ENCODE results near the gene DHCR24. TPM values are rescaled to one million over a fixed set of nuclear protein-coding genes. Genes with fewer than 3 reads are reported as not detected.

The DHCR24 gene
- total RNA-seq, 1 donor from 2014 or later: 149 TPM

DNA sequence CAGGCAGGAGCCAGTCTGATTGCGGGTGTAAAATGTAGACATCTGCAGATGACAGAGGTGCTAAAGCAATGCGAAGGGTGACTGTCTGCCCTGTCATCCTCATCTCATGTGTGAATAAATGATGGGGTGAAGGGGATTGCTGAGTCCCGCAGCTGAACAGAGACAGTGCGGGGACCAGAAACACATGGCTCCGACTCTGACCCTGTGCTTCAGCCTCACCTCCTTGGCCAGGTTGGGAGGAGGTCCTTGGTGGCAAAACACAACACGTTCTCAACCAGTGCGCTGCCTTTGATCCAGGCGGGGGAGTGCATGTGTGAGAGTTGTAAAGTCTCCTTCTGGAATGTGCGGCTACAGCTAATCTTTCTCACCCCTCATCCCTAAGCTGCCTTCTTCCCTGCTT is 53.9 kb downstream of the DHCR24 start:
- H3K9me3 Mint-ChIP-seq: no peaks in the 10 kb centered on the region
- DNase-seq (ENCODE audit: extremely low spot score, unreplicated experiment): peak; percentile 45
- no peaks in the 10 kb centered on the region for H3K36me3 Mint-ChIP-seq
- peaks cover 10% of the 10 kb centered on the region for H3K27me3 Mint-ChIP-seq
- H3K27ac Mint-ChIP-seq: no peak overlapping the region
- H3K4me3 Mint-ChIP-seq: no peak overlapping the region
- no peaks in the 10 kb centered on the region for H3K4me1 Mint-ChIP-seq (ENCODE audit: unreplicated experiment)
- TF ChIP-seq, protein P1, sequence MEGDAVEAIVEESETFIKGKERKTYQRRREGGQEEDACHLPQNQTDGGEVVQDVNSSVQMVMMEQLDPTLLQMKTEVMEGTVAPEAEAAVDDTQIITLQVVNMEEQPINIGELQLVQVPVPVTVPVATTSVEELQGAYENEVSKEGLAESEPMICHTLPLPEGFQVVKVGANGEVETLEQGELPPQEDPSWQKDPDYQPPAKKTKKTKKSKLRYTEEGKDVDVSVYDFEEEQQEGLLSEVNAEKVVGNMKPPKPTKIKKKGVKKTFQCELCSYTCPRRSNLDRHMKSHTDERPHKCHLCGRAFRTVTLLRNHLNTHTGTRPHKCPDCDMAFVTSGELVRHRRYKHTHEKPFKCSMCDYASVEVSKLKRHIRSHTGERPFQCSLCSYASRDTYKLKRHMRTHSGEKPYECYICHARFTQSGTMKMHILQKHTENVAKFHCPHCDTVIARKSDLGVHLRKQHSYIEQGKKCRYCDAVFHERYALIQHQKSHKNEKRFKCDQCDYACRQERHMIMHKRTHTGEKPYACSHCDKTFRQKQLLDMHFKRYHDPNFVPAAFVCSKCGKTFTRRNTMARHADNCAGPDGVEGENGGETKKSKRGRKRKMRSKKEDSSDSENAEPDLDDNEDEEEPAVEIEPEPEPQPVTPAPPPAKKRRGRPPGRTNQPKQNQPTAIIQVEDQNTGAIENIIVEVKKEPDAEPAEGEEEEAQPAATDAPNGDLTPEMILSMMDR (conservative IDR thresholded peaks at IDR 0.05): no peak

DNA sequence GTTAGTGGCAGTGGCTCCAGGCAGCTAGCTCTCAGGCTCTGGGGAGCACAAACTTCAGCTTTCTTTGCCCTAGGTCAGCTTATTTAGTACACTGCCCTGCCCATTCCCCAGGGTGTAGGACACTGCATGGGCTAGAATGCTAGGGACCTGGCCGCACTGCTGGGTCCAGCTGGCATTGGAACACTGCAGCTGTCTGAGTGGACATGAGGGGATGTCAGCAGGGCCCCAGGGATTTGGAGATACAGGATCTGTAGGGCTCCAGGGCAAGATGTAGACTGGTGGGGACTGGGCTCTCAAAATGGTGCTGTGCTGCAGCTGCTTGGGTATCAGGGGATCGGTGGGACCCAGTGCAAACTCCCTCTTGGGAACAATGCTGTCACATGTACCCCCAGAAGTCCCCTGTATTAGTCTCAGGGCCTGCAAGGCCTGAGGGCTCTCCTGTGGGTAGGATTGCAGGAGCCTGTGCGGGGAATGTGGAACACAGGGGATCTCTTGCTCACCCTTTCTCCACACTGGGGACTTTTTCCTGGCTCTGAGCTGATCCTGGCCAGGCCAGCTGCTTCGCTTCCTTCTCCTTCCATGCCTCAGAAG is 60.7 kb downstream of the DHCR24 start:
- Mint-ChIP-seq H3K36me3 (no peaks in the 10 kb centered on the region), H3K27ac (no peak overlapping the region), H3K4me1 (ENCODE audit: unreplicated experiment) (no peaks in the 10 kb centered on the region), H3K27me3 (peaks cover 6% of the 10 kb centered on the region), H3K4me3 (no peak overlapping the region), H3K9me3 (peaks cover 7% of the 10 kb centered on the region)
- TF ChIP-seq, protein P1 (conservative IDR thresholded peaks at IDR 0.05): no peak
- DNase-seq (ENCODE audit: extremely low spot score, unreplicated experiment): peak; percentile 47

DNA sequence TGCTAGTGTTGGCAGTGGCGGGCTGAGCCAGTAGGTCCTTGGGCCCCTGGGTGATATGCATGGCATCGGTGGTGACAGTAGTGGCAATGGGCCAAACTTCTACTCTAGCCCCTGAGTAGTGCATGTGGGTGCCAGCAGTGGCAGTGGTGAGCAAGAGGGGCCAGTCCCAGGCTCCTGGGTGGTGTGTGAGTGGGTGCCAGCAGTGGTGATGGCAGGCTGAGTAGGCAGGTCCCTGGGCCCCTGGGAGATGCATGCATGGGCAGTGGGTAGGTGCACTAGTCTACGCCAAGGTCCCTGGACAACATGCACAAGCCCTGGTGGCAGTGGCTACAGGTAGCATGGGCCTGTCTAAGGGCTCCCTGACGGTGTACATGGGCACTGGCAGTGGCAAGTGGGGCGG is 61.3 kb downstream of the DHCR24 start:
- Mint-ChIP-seq H3K27me3 (peaks cover 6% of the 10 kb centered on the region), H3K4me1 (ENCODE audit: unreplicated experiment) (no peaks in the 10 kb centered on the region), H3K4me3 (no peak overlapping the region), H3K36me3 (no peaks in the 10 kb centered on the region), H3K9me3 (peaks cover 7% of the 10 kb centered on the region), H3K27ac (no peak overlapping the region)
- peak; percentile 58 for DNase-seq (ENCODE audit: extremely low spot score, unreplicated experiment)
- TF ChIP-seq, protein P1 (conservative IDR thresholded peaks at IDR 0.05): no peak

DNA sequence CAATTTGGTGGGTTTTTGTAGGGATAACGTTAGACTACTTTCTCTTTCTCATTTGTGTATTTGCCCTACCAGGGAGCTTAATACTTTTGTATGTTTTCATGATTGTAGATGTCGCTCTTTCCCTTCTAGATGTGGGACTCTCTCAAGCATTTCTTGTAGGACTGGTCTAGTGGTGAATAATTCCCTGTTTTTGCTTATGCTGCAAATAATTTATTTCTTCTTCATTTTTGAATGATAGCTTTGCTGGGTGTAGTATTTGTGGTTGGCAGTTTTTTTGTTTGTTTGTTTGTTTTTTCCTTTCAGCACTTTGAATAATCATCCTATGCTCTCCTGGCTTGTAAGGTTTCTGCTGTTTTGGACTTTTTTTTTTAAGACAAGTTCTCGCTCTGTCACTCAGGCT is 63.3 kb downstream of the DHCR24 start:
- DNase-seq (ENCODE audit: extremely low spot score, unreplicated experiment): no peak
- H3K4me1 Mint-ChIP-seq (ENCODE audit: unreplicated experiment): peaks cover 3% of the 10 kb centered on the region
- H3K27me3 Mint-ChIP-seq: peaks cover 5% of the 10 kb centered on the region
- no peak overlapping the region for H3K4me3 Mint-ChIP-seq
- TF ChIP-seq, protein P1 (conservative IDR thresholded peaks at IDR 0.05): no peak
- no peaks in the 10 kb centered on the region for H3K36me3 Mint-ChIP-seq
- peaks cover 7% of the 10 kb centered on the region for H3K9me3 Mint-ChIP-seq
- H3K27ac Mint-ChIP-seq: no peak overlapping the region

GRCh38 chr1:54819733-54820132 is 67.3 kb downstream of the DHCR24 start:
- Mint-ChIP-seq H3K4me3 (no peak overlapping the region), H3K9me3 (peaks cover 7% of the 10 kb centered on the region), H3K27ac (no peak overlapping the region), H3K36me3 (no peaks in the 10 kb centered on the region), H3K4me1 (ENCODE audit: unreplicated experiment) (peaks cover 9% of the 10 kb centered on the region), H3K27me3 (peaks cover 14% of the 10 kb centered on the region)
- no peak for DNase-seq (ENCODE audit: extremely low spot score, unreplicated experiment)
- TF ChIP-seq, protein P1 (conservative IDR thresholded peaks at IDR 0.05): no peak

DNA sequence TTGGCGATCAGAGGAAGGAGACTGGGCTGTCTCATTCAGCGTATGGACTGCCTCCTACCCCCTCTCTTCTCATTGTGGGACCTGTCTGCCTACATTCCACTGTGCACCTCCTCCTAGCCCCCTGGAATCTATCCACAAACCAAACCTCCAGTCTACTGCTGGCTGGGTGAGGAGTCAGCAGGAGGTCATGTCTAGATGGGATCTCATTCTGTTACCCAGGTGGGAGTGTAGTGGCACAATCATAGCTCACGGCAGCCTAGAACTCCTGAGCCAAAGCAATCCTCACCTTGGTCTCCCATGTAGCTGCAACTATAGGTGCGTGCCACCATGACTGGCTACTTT is 67.8 kb downstream of the DHCR24 start:
- peaks cover 9% of the 10 kb centered on the region for H3K4me1 Mint-ChIP-seq (ENCODE audit: unreplicated experiment)
- no peaks in the 10 kb centered on the region for H3K36me3 Mint-ChIP-seq
- peaks cover 14% of the 10 kb centered on the region for H3K27me3 Mint-ChIP-seq
- peaks cover 7% of the 10 kb centered on the region for H3K9me3 Mint-ChIP-seq
- peak; percentile 44 for DNase-seq (ENCODE audit: extremely low spot score, unreplicated experiment)
- TF ChIP-seq, protein P1 (conservative IDR thresholded peaks at IDR 0.05): no peak
- H3K4me3 Mint-ChIP-seq: peak overlapping the region; percentile 18
- H3K27ac Mint-ChIP-seq: peak overlapping the region; percentile 65
